ENCODE measurements around the gene TRIM4.

The TRIM4 gene

DNA sequence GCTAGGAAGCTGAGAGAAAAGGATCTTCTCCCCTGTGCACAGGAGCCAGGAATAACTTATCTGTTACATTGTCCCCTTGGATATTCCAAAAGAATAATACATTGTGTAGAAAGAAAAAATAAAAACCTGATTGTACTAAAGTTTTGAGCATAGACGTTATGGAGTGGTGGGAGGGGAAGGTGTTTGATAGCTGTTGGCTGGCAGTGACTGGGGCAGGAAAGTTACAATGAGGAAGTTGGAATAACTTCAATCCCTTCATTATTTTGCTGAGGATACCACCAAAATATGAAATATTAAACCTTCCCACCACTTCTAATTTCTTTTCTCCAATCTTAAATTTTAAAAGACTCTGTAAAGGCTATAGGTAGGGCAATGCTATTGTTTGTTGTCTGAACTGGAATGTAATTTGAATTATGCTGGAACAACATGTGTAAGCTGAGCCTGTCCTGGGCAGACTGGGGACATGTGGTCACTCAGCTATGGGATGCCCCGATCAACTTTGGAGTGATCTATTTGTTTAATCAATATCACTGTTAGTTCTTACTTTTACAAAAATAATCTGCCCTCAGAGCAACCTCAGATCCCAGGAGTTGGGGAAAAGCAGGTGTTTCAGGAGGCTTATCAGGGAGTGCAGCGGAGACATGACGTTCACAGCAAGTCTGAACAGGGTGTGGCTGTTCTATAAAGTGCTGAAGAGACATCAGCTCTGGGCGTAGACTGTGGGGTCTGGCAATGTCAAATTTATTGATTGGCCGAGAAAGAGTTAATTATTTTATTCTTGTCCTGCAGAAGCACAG is 70.7 kb downstream of the TRIM4 start:
- ChIA-PET POLR2A (no interaction called here), CTCF (no interaction called here)
- DNase-seq (ENCODE audit: extremely low spot score), result no peak
- TF ChIP-seq, protein P1, sequence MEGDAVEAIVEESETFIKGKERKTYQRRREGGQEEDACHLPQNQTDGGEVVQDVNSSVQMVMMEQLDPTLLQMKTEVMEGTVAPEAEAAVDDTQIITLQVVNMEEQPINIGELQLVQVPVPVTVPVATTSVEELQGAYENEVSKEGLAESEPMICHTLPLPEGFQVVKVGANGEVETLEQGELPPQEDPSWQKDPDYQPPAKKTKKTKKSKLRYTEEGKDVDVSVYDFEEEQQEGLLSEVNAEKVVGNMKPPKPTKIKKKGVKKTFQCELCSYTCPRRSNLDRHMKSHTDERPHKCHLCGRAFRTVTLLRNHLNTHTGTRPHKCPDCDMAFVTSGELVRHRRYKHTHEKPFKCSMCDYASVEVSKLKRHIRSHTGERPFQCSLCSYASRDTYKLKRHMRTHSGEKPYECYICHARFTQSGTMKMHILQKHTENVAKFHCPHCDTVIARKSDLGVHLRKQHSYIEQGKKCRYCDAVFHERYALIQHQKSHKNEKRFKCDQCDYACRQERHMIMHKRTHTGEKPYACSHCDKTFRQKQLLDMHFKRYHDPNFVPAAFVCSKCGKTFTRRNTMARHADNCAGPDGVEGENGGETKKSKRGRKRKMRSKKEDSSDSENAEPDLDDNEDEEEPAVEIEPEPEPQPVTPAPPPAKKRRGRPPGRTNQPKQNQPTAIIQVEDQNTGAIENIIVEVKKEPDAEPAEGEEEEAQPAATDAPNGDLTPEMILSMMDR (IDR thresholded peaks at IDR 0.05; ENCODE audit: control extremely low read depth, extremely low read depth, low read depth, missing control alignments), result no peak

DNA sequence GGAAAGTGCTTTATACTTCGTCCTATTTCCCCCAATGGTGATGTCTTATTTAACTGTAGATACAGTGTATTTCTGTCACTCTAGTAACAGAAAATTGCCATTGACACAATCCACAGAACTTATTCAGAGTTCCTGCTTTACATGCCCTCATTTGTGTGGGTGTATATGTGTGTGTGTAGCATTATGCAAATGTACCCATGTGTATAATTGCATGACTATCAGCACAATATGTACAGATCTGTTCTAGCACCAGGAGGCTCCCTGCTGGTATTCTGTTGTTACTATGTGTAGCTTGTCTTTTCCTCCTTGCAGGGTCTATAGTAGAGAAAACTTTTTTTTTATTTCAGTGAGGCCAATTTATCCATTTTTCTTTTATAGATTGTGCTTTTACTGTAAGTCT is 75.0 kb downstream of the TRIM4 start:
- TF ChIP-seq, protein P1 (IDR thresholded peaks at IDR 0.05; ENCODE audit: control extremely low read depth, extremely low read depth, low read depth, missing control alignments), result no peak
- no peak for DNase-seq (ENCODE audit: extremely low spot score)
- ChIA-PET CTCF (no interaction called here), POLR2A (no interaction called here)

DNA sequence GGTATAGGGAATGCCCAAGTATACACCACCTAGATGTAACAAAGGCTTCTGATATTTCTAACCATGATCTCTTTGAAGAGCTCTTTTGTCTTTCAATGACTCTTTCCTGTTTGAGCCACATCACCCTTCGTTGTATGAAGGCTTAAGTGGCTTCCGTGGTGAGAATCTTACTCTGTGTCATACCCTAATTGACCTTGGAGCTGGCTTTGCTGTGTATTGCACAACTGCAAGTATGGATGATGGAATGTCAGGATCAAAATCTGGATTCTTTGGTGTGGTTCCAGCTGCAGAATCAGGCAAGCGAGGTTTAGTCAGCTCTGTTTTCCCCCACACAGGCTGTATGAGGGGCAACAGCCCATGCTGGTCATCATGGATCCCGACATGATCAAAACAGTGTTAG is 75.5 kb downstream of the TRIM4 start:
- CTCF ChIA-PET, result no interaction called here
- TF ChIP-seq, protein P1 (IDR thresholded peaks at IDR 0.05; ENCODE audit: control extremely low read depth, extremely low read depth, low read depth, missing control alignments), result no peak
- no peak for DNase-seq (ENCODE audit: extremely low spot score)
- POLR2A ChIA-PET, result no interaction called here

DNA sequence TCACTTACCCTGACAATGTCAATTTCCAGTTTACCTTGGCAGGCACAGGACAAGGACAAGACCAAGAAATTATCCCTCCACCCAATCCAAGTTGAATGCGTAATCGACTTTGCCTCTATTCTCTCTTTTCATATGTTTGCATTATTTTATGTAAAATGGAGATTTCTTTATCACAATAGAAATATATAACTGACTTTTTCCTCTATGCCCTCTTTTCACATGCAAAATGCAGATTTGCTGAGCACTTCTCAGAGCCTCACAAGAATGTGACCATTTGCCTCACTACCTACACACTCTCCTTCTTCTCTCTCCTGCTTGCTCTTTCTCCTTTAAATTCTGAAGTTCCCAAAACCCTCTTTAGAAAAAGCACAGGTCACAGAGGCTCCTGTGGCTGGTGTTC is 76.4 kb downstream of the TRIM4 start:
- TF ChIP-seq, protein P1 (IDR thresholded peaks at IDR 0.05; ENCODE audit: control extremely low read depth, extremely low read depth, low read depth, missing control alignments), result no peak
- POLR2A ChIA-PET, result no interaction called here
- no peak for DNase-seq (ENCODE audit: extremely low spot score)
- CTCF ChIA-PET, result no interaction called here

Measured in GM10248 (cell line).